ENCODE measurements around the gene SSH3. TPM values are rescaled to one million over a fixed set of nuclear protein-coding genes. Genes with fewer than 3 reads are reported as not detected.

The SSH3 gene
- total RNA-seq, 1 experiment from 2014 or later, result 89.6 TPM

GRCh38 chr11:67274768-67275605 is 28.3 kb upstream of the SSH3 start:
- Mint-ChIP-seq H3K27ac (ENCODE audit: unreplicated experiment) (no peak overlapping the region), H3K4me3 (ENCODE audit: unreplicated experiment) (no peak overlapping the region), H3K27me3 (ENCODE audit: insufficient read depth, unreplicated experiment) (no peaks in the 10 kb centered on the region), H3K9me3 (ENCODE audit: unreplicated experiment) (no peaks in the 10 kb centered on the region), H3K4me1 (ENCODE audit: low read depth, unreplicated experiment) (peaks cover 8% of the 10 kb centered on the region), H3K36me3 (ENCODE audit: insufficient read depth, unreplicated experiment) (peaks cover 63% of the 10 kb centered on the region)
- ChIA-PET CTCF (no interaction called here), POLR2A (interaction anchor here (0.6 kb wide), 1 partner anchor 126 kb away, joined by 3 read pairs; the partner anchor contains the start of gene PPP1CA)
- TF ChIP-seq CTCF (IDR thresholded peaks at IDR 0.05; ENCODE audit: insufficient read depth in 1 of 2, low read depth in 1 of 2, low read length in 1 of 2, severe bottlenecking in 1 of 2, unreplicated experiment in 1 of 2), result no peak
- DNase-seq, result no peak
- peaks cover 7% of the 10 kb centered on the region for H3K36me3 ChIP-seq (ENCODE audit: control insufficient read depth, insufficient read depth, low read length)
- intact Hi-C loops (cut with micrococcal nuclease; ENCODE audit: unreplicated experiment), result no loop called here
- H3K4me3 ChIP-seq (ENCODE audit: low read depth, low read length), result no peak overlapping the region
- no peaks in the 10 kb centered on the region for H3K27me3 ChIP-seq (replicated peaks; ENCODE audit: control insufficient read depth, insufficient read depth, low read length)
- BruUV-seq (replicated peaks), result no TSS peak
- no peaks in the 10 kb centered on the region for H3K9me3 ChIP-seq
- no peaks in the 10 kb centered on the region; the same call in 1 of the 2 replicates for H3K4me1 ChIP-seq

DNA sequence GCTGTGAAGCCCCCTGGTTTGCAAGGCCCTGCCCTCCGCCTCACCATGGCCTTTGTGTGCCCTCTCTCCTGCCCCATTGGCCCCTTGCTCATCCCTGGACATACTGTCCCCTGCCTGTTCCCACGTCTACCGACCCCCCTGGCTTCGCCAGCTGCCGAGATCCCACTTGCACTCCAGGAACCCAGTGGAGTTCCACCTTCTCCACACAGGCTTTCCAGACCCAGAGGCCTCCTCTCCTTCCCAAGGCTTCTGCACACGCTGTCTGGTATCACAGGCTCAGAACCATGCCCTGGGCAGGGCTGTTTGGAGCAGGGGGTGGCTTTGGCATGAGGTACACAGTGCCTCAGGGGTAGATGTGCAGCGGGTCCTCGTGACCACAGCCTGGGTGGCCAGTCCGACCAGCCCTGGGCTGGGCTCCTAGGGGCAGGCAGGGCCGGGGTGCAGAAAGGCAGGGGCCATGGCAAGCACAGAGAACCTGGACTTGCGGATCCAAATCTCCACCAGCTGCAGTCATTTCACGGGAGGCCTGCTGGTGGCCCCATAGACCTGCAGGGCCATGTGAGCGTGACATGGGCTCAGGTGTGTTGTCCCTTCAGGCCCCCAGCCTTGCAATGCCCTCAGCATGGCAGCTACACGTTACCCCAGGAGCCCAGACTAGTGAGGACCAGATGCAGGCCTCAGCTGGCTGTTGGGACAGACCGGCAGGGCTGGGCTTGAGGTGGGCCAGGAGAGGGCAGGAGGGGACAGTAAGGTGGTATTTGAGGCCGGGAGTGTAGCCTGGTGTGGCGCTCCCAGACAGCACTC is 27.5 kb upstream of the SSH3 start:
- peaks cover 65% of the 10 kb centered on the region for H3K36me3 Mint-ChIP-seq (ENCODE audit: insufficient read depth, unreplicated experiment)
- POLR2A ChIA-PET, result no interaction called here
- H3K4me1 ChIP-seq, result no peaks in the 10 kb centered on the region; the same call in 1 of the 2 replicates
- H3K27me3 Mint-ChIP-seq (ENCODE audit: insufficient read depth, unreplicated experiment), result no peaks in the 10 kb centered on the region
- H3K9me3 ChIP-seq, result no peaks in the 10 kb centered on the region
- no peak overlapping the region for H3K4me3 Mint-ChIP-seq (ENCODE audit: unreplicated experiment)
- no peaks in the 10 kb centered on the region for H3K27me3 ChIP-seq (replicated peaks; ENCODE audit: control insufficient read depth, insufficient read depth, low read length)
- CTCF ChIA-PET, result interaction anchor here (0.7 kb wide), 1 partner anchor 42 kb away, joined by 3 read pairs; no protein-coding TSS in a partner anchor
- intact Hi-C loops (cut with micrococcal nuclease; ENCODE audit: unreplicated experiment), result no loop called here
- H3K27ac Mint-ChIP-seq (ENCODE audit: unreplicated experiment), result no peak overlapping the region
- peaks cover under 1% of the 10 kb centered on the region for H3K4me1 Mint-ChIP-seq (ENCODE audit: low read depth, unreplicated experiment)
- no peak for DNase-seq
- no TSS peak for BruUV-seq (replicated peaks)
- no peaks in the 10 kb centered on the region for H3K9me3 Mint-ChIP-seq (ENCODE audit: unreplicated experiment)
- H3K4me3 ChIP-seq (ENCODE audit: low read depth, low read length), result no peak overlapping the region
- TF ChIP-seq CTCF (IDR thresholded peaks at IDR 0.05; ENCODE audit: insufficient read depth in 1 of 2, low read depth in 1 of 2, low read length in 1 of 2, severe bottlenecking in 1 of 2, unreplicated experiment in 1 of 2), result no peak
- peaks cover 7% of the 10 kb centered on the region for H3K36me3 ChIP-seq (ENCODE audit: control insufficient read depth, insufficient read depth, low read length)

GRCh38 chr11:67276781-67277230 is 26.5 kb upstream of the SSH3 start:
- BruUV-seq (replicated peaks), result no TSS peak
- H3K4me3 ChIP-seq (ENCODE audit: low read depth, low read length), result no peak overlapping the region
- peaks cover 8% of the 10 kb centered on the region for H3K36me3 ChIP-seq (ENCODE audit: control insufficient read depth, insufficient read depth, low read length)

More at GRCh38 chr11:67276781-67277230, 26.5 kb upstream of the SSH3 start:
- POLR2A ChIA-PET, result no interaction called here
- TF ChIP-seq CTCF (IDR thresholded peaks at IDR 0.05; ENCODE audit: insufficient read depth in 1 of 2, low read depth in 1 of 2, low read length in 1 of 2, severe bottlenecking in 1 of 2, unreplicated experiment in 1 of 2), result no peak
- Histone ChIP-seq H3K4me1 (no peaks in the 10 kb centered on the region; the same call in 1 of the 2 replicates), H3K27me3 (replicated peaks; ENCODE audit: control insufficient read depth, insufficient read depth, low read length) (no peaks in the 10 kb centered on the region), H3K9me3 (no peaks in the 10 kb centered on the region)
- H3K4me1 Mint-ChIP-seq (ENCODE audit: low read depth, unreplicated experiment), result no peaks in the 10 kb centered on the region
- H3K9me3 Mint-ChIP-seq (ENCODE audit: unreplicated experiment), result no peaks in the 10 kb centered on the region
- H3K27me3 Mint-ChIP-seq (ENCODE audit: insufficient read depth, unreplicated experiment), result no peaks in the 10 kb centered on the region
- intact Hi-C loops (cut with micrococcal nuclease; ENCODE audit: unreplicated experiment), result no loop called here
- DNase-seq, result no peak
- H3K36me3 Mint-ChIP-seq (ENCODE audit: insufficient read depth, unreplicated experiment), result peaks cover 65% of the 10 kb centered on the region
- CTCF ChIA-PET, result interaction anchor here (0.5 kb wide), 1 partner anchor 172 kb away, joined by 3 read pairs; no protein-coding TSS in a partner anchor
- no peak overlapping the region for H3K27ac Mint-ChIP-seq (ENCODE audit: unreplicated experiment)
- no peak overlapping the region for H3K4me3 Mint-ChIP-seq (ENCODE audit: unreplicated experiment)
